Measurements from ENCODE around the gene CDH23. TPM values are rescaled to one million over a fixed set of nuclear protein-coding genes. Genes with fewer than 3 reads are reported as not detected.

Gene CDH23
- polyA plus RNA-seq, 2 of the 4 experiments (the other 2 are of a cell fraction): 1.1 to 2.3 TPM

DNA sequence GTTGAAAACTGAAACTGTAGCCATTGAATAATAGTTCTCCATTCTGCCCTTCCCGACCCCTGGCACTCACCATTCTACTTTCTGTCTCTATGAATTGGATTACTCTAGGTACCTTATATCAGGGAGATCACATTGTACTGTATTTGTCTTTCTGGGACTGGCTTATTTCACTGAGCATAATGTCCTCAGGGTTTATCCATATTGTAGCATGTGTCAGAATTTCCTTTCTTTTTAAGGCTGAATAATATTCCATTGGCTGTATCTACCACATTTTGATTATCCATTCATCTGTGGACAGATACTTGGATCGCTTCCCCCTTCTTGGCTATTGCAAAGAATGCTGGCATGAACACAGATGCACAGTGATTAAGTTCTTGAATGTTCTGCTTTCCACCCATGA, 107.4 kb downstream of the CDH23 start:
- WGBS (ENCODE audit: missing lambda C conversion rate): 41% methylated on average over 2 of the region's 2 CpGs
- Histone ChIP-seq H3K4me1 (no peaks in the 10 kb centered on the region), H3K4me3 (no peak overlapping the region), H3K9me3 (no peaks in the 10 kb centered on the region), H3K4me2 (no peak overlapping the region), H3K27ac (no peak overlapping the region)
- FAIRE-seq (no peak), ATAC-seq (no peak), DNase-seq (ENCODE audit: low read depth in 1 of 2, low spot score in 1 of 2) (no peak)
- TF ChIP-seq RARB (CRISPR knock-in tag; IDR thresholded peaks at IDR 0.05) (no peak), CBX2 (IDR thresholded peaks at IDR 0.05; ENCODE audit: borderline replicate concordance, low read depth) (no peak), ESRRA (IDR thresholded peaks at IDR 0.05; ENCODE audit: borderline replicate concordance, low read length) (no peak), FOSB (CRISPR knock-in tag; IDR thresholded peaks at IDR 0.05) (no peak), PHF8 (IDR thresholded peaks at IDR 0.05; ENCODE audit: borderline replicate concordance, low read depth) (no peak), NFE2L2 (conservative IDR thresholded peaks at IDR 0.05; ENCODE audit: low read length) (no peak), EP300 (IDR thresholded peaks at IDR 0.05) (no peak), ZFP36 (IDR thresholded peaks at IDR 0.05; ENCODE audit: borderline replicate concordance, partially characterized antibody) (no peak), HOXA7 (CRISPR knock-in tag; IDR thresholded peaks at IDR 0.05) (no peak), KDM5A (IDR thresholded peaks at IDR 0.05) (no peak)
- TF ChIP-seq, protein P1, sequence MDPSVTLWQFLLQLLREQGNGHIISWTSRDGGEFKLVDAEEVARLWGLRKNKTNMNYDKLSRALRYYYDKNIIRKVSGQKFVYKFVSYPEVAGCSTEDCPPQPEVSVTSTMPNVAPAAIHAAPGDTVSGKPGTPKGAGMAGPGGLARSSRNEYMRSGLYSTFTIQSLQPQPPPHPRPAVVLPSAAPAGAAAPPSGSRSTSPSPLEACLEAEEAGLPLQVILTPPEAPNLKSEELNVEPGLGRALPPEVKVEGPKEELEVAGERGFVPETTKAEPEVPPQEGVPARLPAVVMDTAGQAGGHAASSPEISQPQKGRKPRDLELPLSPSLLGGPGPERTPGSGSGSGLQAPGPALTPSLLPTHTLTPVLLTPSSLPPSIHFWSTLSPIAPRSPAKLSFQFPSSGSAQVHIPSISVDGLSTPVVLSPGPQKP (IDR thresholded peaks at IDR 0.05; ENCODE audit: low read depth, low read length): no peak
- TF ChIP-seq, protein P2, sequence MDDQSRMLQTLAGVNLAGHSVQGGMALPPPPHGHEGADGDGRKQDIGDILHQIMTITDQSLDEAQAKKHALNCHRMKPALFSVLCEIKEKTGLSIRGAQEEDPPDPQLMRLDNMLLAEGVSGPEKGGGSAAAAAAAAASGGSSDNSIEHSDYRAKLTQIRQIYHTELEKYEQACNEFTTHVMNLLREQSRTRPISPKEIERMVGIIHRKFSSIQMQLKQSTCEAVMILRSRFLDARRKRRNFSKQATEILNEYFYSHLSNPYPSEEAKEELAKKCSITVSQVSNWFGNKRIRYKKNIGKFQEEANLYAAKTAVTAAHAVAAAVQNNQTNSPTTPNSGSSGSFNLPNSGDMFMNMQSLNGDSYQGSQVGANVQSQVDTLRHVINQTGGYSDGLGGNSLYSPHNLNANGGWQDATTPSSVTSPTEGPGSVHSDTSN (IDR thresholded peaks at IDR 0.05): no peak
- ChIA-PET CTCF (no interaction called here), POLR2A (no interaction called here)

DNA sequence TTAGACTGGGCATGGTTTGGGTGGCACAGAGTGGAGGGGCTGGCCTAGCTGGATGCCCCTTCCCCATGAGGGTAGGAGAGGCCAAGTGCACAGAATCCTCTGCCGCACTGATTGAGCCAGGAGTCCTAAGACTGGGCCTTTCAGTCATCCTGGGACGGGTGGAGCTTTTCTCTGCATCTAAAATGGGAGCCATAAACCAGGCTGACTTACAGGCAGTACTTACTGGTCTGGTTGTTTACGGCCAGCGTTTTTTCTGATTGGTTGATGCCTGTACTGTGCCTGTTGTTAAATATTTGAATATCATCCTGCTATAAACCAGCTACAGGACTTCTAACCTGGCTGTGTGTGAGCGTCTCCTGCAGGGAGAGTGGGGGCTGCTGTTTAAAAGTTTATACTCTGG, 107.8 kb downstream of the CDH23 start:
- CTCF ChIA-PET: no interaction called here
- H3K27ac ChIP-seq: no peak overlapping the region
- ATAC-seq (no peak), DNase-seq (ENCODE audit: low read depth in 1 of 2, low spot score in 1 of 2) (no peak), FAIRE-seq (no peak)
- POLR2A ChIA-PET: no interaction called here
- H3K4me3 ChIP-seq: no peak overlapping the region
- no peaks in the 10 kb centered on the region for H3K4me1 ChIP-seq
- 59% methylated on average over 5 of the region's 5 CpGs for WGBS (ENCODE audit: missing lambda C conversion rate)
- TF ChIP-seq SREBF2 (IDR thresholded peaks at IDR 0.05) (no peak), TP53 (CRISPR knock-in tag; IDR thresholded peaks at IDR 0.05) (no peak), NR3C1 (IDR thresholded peaks at IDR 0.05) (no peak), NFE2L2 (conservative IDR thresholded peaks at IDR 0.05; ENCODE audit: low read length) (no peak), JUN (IDR thresholded peaks at IDR 0.05) (no peak), MYC (IDR thresholded peaks at IDR 0.05; ENCODE audit: borderline replicate concordance, low read length) (no peak), PHF8 (IDR thresholded peaks at IDR 0.05; ENCODE audit: borderline replicate concordance, low read depth) (no peak), GATA3 (IDR thresholded peaks at IDR 0.05; ENCODE audit: borderline replicate concordance) (no peak), ZFP36 (IDR thresholded peaks at IDR 0.05; ENCODE audit: borderline replicate concordance, partially characterized antibody) (no peak)
- TF ChIP-seq, protein P2 (IDR thresholded peaks at IDR 0.05): no peak
- TF ChIP-seq, protein P3, sequence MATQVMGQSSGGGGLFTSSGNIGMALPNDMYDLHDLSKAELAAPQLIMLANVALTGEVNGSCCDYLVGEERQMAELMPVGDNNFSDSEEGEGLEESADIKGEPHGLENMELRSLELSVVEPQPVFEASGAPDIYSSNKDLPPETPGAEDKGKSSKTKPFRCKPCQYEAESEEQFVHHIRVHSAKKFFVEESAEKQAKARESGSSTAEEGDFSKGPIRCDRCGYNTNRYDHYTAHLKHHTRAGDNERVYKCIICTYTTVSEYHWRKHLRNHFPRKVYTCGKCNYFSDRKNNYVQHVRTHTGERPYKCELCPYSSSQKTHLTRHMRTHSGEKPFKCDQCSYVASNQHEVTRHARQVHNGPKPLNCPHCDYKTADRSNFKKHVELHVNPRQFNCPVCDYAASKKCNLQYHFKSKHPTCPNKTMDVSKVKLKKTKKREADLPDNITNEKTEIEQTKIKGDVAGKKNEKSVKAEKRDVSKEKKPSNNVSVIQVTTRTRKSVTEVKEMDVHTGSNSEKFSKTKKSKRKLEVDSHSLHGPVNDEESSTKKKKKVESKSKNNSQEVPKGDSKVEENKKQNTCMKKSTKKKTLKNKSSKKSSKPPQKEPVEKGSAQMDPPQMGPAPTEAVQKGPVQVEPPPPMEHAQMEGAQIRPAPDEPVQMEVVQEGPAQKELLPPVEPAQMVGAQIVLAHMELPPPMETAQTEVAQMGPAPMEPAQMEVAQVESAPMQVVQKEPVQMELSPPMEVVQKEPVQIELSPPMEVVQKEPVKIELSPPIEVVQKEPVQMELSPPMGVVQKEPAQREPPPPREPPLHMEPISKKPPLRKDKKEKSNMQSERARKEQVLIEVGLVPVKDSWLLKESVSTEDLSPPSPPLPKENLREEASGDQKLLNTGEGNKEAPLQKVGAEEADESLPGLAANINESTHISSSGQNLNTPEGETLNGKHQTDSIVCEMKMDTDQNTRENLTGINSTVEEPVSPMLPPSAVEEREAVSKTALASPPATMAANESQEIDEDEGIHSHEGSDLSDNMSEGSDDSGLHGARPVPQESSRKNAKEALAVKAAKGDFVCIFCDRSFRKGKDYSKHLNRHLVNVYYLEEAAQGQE (IDR thresholded peaks at IDR 0.05): no peak
- no peak overlapping the region for H3K4me2 ChIP-seq
- no peaks in the 10 kb centered on the region for H3K9me3 ChIP-seq

Measured in A549 (cell line).